HG02943 (cell line): ENCODE measurements around the gene MYLK.
"Not testable (repeated sequence)": the region's sequence is repeated elsewhere in the genome, so short reads cannot be mapped to it uniquely, and the experiment has no call there.

ENCODE experiments used
- ATAC-seq: cut with Tn5 transposase; IDR thresholded peaks from one replicate; pipeline ENCODE4 v1.9.1; 2021; ENCODE audit warnings: mild to moderate bottlenecking, low read depth, moderate library complexity; ENCODE audit not compliant: unreplicated experiment

MYLK gene

GRCh38 chr3:123758081-123758564, 126.0 kb downstream of the MYLK start:
- ATAC-seq: no peak

GRCh38 chr3:123757281-123757940, 126.7 kb downstream of the MYLK start:
- no peak for ATAC-seq

GRCh38 chr3:123755501-123755900, 128.6 kb downstream of the MYLK start:
- no peak for ATAC-seq

DNA sequence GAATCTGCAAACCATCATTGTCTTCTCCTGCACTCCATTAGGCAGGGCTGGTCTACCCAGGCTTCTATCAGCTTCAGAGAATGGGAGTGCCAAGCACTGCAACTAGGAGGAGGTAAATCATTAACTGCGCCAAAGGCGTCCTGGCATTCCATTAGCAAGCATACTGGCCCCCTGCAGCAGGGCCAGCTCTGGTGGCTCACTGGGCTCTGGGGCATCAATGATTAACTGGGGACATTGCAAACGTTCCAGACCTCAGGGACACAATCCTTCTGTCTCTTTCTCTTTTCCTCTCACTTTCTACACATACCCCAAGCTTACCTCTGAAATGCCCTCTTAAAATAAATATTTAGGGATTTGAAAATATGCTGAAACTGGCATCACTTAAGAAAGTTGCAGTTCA, 129.0 kb downstream of the MYLK start:
- no peak for ATAC-seq

DNA sequence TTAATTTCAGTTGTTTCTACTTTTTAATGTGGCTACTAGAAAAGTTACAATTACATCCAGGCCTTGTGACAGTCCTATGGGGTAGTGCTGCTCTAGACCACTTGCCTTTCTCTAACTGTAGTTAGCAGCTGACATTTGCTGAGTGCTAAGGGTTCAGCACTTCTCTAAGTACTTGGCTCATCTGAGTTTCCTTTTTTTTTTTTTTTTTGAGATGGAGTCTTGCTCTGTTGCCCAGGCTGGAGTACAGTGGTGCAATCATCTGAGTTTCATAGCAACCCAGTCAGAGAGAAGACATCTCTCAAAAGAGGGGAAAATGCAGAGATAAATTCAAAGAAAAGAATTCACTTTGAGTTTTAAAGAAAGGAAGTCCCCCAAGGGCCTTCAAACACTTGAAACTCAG, 130.8 kb downstream of the MYLK start:
- ATAC-seq: no peak

- no peak for ATAC-seq
These were observed 131.9 kb downstream of the MYLK start for GRCh38 chr3:123752228-123752627.

GRCh38 chr3:123751433-123751832, 132.7 kb downstream of the MYLK start:
- ATAC-seq: no peak

DNA sequence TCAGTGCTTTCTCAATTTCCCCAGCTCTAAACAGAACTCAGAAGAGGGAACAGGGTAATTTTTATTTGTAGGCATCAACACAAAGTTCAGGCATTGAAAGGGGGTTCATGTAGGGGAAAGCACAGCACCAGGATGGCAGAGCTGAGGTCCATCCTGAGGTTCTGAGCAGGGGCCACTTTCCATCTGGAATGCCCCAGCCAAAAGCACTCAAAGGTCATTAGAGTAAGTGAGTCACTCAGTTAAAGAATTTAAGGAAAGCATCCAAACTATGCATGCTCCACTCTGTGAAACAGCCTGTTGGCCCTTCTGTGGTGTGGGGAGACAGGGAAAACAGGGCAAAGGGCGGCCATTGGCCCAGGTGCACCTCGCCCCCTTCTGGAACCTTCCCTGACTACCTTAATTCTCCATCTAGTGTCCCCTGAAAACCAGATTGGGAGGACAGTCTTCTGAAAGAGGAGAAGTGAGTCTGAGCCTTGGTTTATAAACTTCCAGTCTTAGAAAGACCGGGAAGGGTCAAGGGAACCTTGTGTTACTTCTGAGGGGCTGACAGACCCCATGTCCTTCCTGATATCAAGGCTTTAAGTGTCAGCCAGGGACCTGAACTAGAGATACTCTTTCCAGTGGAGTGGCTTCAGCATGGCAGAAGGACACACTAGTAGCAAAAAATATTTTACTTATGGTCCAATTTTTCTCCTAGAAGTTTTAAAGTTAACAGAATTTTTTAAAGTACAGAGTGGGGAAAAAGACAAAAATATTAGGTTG, 133.3 kb downstream of the MYLK start:
- no peak for ATAC-seq

DNA sequence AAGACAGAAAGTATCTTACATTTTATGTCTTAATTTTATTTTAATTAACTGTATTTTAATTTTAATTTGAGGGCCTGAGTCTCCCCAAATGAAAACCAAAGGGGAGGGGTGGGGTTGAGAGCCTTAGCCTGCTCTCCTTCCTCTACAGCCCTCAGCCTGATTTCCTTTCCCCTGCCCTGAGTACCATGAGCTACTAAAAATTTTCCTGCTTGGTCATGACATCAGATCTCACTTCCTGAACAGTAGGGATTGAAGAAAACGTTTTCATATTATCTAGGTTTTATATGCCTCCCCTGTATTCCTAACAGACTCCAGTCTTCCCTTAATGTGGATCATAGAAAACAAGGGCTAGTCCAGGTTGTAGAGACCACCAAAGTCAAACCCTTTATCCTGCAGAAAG, 133.9 kb downstream of the MYLK start:
- no peak for ATAC-seq

DNA sequence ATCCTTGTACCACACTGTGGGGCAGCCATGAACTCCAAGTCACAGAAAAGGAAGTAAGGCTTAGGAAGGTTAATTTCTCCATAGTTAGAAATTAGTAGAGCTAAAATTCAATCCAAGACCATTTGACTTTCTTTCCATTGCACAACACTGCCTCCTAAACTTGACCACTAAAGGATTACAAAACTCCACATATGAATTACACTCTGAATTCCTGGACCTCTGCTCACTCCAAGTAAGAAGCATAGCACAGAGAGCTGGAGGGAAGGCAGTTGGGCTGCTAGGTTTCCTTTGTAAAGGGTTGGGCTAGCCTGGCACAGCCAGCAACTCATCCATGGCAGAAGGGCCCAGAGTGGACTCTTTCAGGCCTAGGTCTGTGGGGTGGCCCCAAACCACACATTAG, 134.4 kb downstream of the MYLK start:
- ATAC-seq: no peak

DNA sequence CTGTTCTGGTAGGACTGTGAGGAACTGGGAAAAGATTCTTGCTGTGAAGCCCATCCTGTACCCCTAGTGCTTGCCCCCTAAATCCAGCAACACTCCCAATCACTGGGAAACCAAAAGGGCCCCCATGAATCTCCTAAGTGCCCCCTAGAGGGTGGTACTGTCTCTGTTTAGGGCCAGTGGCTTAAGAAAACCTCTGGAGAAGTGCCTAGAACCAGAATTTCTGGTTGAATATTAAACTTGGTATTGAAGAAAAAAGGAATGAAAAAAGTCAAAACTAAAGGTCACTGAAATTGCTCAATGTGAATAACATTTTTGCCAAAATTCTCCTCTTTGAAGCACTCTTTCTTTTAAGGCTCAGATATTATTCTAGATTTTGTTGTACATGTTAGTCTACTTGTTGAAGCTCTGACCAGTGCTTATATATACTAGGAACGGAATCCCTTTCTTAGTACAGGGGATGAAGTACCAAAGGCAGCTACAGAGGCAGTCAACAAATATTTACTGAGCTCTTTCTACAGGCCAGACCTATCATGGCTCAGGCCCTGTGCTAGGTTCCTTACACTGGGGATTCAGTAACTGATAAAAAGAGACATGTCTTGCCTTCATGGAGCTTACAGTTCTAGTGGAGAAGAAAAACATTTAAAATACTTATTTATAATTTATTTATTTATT, 138.8 kb downstream of the MYLK start:
- ATAC-seq: no peak

DNA sequence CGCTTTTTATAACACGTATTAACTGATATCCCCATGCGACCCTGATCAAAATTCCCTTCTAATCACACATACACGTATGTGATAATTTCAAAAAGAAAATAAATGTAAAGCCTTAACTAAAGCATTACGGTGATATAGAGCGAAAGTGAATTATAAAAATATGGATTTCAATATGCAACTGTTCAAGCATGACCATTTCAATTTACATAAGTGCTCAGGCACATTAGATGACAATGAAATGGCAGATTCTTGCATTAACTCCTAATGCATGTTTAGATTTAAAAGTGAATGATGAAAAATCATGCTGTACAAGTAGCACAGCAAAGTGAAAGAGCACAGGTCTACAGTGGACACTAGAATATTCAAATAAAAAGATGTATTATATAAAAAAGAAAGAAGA, 140.1 kb downstream of the MYLK start:
- no peak for ATAC-seq

GRCh38 chr3:123743121-123743520, 141.0 kb downstream of the MYLK start:
- no peak for ATAC-seq

GRCh38 chr3:123741041-123741511, 143.1 kb downstream of the MYLK start:
- ATAC-seq: no peak

- no peak for ATAC-seq
These were observed 143.7 kb downstream of the MYLK start for GRCh38 chr3:123740391-123740822.

DNA sequence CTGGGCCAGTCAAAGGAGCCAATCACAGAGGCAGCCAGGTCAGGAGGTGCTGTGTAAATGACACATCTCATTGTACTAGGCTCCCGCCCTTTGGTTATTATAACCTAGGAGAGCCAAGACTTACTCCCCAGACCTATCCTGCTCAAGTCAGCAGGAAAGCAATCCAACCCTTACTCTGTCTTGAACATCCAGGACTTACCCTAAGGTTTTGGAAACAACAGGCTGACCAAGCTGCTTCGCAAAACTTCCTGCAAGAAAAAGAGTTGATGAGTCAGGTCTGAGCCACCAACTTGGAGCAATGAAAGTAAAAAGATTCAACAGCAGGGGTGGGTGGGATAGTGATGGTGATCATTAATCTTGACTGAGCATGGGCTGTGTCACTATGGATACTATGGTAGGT, 144.4 kb downstream of the MYLK start:
- no peak for ATAC-seq

GRCh38 chr3:123739106-123739505, 145.0 kb downstream of the MYLK start:
- no peak for ATAC-seq

- not testable (repeated sequence) for ATAC-seq
These were observed 145.6 kb downstream of the MYLK start for GRCh38 chr3:123738522-123738921.

DNA sequence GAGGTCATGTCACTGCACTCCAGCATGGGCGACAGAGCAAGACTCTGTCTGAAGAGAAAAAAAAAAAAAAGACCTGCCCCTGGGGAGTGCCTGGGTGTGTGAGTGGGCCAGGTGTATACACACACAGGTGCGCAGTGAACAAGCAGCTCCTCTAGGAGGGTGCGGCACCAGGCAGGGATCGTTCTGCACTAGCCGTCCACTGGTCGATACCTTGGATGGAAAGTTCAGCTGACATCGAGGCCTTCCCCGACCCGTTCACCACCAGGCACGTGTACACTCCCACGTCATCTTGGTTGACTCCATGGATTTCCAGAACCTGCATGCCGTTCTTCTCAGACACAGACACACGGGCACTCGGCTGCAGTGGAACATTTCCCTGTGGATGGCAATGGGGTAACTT, 147.0 kb downstream of the MYLK start:
- no peak for ATAC-seq

DNA sequence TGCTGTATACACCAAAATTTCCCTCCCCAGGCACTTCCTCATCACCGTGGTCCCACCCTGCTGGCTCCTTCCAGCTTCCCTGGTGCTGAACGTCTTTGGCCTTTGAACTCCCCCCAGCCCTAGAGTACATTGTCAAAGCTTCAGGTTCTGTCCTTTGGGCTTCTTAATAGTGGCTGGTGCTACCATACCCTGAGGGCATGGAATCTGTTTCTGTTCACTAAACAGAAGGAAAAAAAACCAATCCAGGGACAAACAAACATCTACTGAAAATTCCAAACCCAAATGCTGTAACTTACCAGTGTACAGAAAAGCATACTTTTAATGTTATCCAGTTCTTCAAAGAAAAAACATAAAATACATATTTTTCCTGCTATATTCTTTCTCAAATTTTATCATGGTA, 148.7 kb downstream of the MYLK start:
- ATAC-seq: no peak

DNA sequence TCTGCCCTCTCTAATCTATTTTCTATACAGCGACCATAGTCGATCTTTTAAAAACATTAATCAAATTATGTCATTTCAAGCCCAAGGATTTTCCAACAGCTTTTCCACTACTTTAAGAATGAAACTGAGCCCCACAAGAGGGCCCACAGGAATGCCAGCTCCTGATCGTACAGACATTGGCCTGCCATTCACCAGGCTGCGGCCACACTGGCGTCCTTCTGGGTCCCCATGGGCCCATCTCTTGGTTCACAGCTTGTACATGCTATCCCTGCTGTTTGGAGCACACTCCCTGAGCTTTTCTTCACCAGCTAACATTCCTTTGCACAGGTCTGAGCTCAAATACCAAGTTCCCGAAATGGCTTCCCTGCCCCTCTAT, 149.6 kb downstream of the MYLK start:
- no peak for ATAC-seq
